Measurements from ENCODE around the gene MAML3. TPM values are rescaled to one million over a fixed set of nuclear protein-coding genes. Genes with fewer than 3 reads are reported as not detected.

The MAML3 gene
- total RNA-seq (2014; rRNA removed; shearing (Covaris generic)), result 2.4 and 2.9 TPM in 2 replicates
- 3.6 and 4.9 TPM in 2 replicates for polyA plus RNA-seq (2015; cell fraction: cytosol; rRNA removed)
- 0.81 and 1.3 TPM in 2 replicates for polyA plus RNA-seq (2015; cell fraction: nucleus; rRNA removed)

DNA sequence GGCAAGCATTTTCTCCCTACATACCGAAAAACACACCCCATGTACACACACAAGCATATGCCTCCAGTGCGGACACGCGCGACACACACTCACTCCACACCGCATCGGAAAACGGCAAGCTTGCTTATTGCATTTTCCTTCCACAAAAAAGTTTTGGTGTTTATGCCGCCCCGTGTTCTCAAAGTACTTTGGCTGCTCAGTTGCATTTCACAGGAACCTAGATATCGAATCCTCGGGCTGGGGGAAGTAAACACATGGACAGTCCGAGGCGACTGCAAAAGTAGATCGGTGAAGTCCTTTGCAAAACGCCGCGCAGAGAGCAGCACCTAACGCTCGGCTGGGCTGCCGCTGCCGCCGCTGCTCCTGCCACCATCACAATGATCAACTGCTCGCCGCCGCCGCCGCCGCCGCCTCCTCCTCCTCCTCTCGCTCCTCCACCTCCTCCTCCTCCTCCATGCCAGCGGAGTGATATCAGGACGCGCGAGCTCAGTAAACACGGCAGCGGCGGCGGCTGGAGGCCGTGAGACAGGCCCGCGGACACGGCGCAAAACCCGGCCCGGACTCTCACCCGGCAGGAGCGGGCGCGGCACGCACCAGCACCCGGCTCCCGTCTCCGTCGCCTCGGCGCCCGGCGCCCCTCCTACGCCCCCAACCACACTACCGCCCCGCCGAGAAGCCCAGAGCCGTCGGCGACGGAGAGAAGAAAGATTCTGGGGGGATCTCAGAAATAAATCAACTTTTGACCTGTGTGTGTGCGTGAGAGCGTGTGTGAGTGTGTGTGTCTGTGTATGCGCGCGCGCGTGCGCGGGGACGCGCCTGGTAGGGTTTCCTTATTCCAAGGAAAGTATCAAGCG, at the start of gene MAML3:
Gene MAML3, minus strand, starts transcription at position 467 of the 854 bp plus-strand sequence. CDS start 857 bp downstream, outside the sequence.
- DNase-seq (ENCODE audit: low read depth, low spot score), result peak; percentile 88

DNA sequence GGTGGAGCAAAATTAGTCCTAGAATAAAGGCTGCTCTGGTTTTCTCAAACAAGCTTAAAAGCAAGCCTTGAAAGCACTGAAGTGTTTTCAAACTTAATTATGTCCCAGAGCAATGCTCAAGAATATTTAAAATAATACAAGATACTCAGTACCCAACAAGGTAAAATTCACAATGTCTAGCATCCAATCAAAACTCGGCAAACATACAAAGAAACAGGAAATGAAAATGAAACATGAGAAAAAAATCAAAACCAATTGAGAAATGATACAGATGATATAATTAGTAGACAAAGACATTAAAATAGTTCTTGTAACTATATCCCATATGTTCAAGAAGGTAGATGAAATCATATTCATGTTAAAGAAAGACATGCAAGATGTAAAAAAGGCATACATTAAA, 45.0 kb upstream of the MAML3 start:
- DNase-seq (ENCODE audit: low read depth, low spot score), result no peak
- in situ Hi-C loops (cut with HindIII; ENCODE audit: low pct_unique_long_range_greater_than_20kb, low sequenced_read_pairs), result no loop called here

More for the DNA sequence above, at the start of gene MAML3:
- in situ Hi-C loops (cut with HindIII; ENCODE audit: low pct_unique_long_range_greater_than_20kb, low sequenced_read_pairs), result no loop called here

DNA sequence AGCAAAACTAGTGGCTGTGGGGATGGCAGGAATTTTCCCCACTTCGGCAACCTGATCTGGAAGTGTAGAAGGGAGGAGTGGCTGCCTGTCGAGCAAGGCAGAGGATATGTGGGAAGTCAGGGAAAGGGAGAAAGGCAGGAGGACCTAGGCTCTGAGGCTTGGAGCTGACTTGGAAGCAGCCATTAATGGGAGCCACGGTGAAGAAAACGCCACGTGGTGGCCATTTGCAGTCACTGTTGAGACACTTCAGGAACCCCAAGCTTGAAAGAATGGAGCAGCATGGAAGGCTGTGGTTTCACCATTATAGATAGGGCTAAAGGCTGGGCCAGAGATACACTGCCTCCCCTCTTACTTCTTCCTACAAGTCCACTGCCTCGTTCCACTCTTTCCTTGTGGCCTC, 41.8 kb upstream of the MAML3 start:
- in situ Hi-C loops (cut with HindIII; ENCODE audit: low pct_unique_long_range_greater_than_20kb, low sequenced_read_pairs), result no loop called here
- DNase-seq (ENCODE audit: low read depth, low spot score), result peak; percentile 41

DNA sequence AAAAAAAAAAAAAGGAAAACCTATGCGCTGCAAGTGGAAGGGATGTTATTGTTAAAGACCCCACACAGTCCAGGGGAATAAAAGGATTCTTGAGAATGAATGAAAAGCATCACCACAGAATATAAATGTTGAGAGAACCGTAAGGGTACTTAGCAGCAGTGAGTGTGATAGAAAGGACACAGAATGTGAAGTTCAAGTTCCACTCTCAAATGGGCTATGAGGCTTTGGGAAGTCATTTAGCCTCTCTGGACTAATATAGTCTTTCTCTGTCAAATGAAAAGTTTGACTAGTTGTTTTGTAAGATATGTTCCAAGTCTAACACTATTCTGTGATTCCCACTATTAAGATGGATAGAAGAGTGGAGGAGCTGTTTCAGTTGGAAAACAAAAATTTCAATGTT, 35.8 kb upstream of the MAML3 start:
- in situ Hi-C loops (cut with HindIII; ENCODE audit: low pct_unique_long_range_greater_than_20kb, low sequenced_read_pairs), result no loop called here
- DNase-seq (ENCODE audit: low read depth, low spot score), result no peak

DNA sequence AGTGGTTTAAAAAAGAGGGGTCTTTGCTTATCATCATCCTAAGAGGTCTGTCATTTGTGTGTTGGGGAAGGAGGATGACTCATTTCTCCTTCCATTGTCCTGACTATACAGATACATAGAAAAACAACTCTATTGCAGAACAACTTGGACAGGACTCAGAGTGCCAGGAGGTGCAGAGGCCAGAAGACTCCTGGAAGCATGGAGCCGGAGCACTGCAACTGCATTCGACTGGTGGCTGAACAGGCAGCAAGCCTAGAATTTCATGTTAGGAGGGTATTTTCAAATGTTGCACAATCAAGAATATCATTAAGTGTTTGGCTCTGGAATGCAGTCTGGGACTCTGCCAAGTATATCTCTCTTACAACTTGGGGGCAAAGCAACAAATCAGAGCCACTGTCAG, 35.0 kb upstream of the MAML3 start:
- DNase-seq (ENCODE audit: low read depth, low spot score), result no peak

DNA sequence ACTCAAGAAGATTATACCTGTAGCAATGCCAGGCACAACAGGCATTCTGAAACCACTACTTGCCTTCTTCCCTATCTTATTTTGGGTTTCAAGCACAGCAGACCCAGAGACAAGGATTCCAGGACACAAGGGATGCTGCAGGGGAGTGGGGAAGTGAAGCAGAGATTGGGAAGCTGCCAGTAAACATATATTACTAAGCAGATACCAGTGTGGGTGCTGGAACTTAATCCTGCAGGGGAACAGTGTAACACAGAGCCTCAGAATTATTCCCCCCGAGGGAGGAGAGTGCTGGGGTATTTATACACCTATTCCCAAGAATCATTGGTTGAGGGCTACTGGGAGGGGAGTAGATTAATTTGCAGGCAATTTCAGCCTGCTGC, 33.3 kb upstream of the MAML3 start:
- DNase-seq (ENCODE audit: low read depth, low spot score), result no peak
- in situ Hi-C loops (cut with HindIII; ENCODE audit: low pct_unique_long_range_greater_than_20kb, low sequenced_read_pairs), result no loop called here

More for the DNA sequence above, 35.0 kb upstream of the MAML3 start:
- in situ Hi-C loops (cut with HindIII; ENCODE audit: low pct_unique_long_range_greater_than_20kb, low sequenced_read_pairs), result no loop called here

DNA sequence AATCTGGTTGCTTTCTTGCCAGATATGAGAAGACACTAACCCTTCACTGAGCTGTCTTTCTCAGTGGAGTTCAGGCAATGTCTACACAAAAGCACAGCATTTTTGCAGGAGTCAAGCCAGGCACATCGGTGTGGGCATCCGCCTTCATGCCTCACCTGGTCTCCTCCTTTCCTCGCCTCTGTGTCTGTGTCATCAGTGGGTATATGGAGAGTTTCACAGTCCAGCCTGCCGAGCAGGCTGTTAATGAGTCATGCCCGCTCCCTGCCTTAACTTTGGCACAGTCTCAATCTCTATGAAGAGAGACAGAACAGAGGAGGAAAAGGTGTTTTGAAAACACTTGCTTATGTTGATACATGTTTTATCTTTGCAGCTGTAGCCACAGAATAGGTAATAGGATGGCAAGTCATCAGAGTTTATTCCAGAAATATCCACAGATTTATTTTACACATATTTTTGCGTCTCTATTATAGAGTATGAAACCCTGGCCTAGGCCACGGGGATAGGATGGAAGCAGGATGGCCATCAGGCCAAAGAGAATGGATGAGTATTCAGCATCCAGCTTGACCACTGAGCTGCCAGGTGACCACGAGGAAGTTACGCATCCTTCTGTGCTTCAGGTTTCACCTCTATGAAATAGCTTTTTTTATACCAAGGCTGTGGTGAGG, 32.8 kb upstream of the MAML3 start:
- in situ Hi-C loops (cut with HindIII; ENCODE audit: low pct_unique_long_range_greater_than_20kb, low sequenced_read_pairs), result no loop called here
- no peak for DNase-seq (ENCODE audit: low read depth, low spot score)

DNA sequence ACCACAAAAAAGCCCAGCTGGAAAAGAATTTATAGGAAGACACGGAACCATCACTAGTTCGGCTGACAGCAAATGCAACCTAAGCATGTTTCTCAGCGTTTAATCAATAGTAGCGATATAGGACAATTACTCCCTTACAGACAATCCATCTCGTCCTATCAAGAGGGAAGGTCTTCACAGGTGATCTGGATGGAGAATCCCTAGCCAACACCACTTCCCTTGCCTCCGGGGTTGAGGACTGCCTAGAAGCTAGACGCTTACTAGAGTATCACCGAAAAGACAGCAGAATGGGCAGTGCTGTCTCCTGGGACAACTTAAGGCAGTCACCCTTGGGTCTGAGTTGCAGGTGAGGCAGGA, 32.1 kb upstream of the MAML3 start:
- no peak for DNase-seq (ENCODE audit: low read depth, low spot score)

DNA sequence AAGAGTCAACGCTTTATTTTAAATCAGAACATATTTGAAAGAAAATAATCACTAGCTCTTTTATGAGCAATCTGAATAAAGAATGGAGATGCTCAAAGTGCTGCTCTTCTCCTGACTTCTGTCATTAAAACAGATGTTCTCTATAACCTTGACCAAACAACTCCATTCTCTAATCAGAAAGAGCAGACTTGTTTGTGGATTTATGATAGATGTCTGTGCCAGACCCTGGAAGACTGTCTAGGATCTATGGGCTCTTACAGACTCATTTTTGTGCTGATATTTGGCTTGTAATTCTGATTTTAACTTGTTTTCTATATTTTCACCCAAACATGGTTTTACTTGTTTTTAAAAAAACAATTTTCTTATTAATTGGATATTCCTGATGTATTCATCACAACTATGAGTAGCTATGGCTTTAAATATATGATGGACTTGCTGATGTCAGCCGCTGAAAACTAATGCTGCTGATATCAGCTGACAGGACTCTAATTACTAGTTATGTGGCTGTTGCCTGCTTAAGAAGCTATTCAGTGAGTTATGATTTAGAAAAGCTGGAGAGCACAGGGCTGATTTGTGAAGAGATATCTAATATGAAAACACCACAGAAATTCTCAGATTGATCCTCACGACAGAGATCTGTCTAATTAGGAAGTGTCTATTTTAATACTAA, 31.6 kb upstream of the MAML3 start:
- no peak for DNase-seq (ENCODE audit: low read depth, low spot score)
- in situ Hi-C loops (cut with HindIII; ENCODE audit: low pct_unique_long_range_greater_than_20kb, low sequenced_read_pairs), result no loop called here

More for the DNA sequence above, 32.1 kb upstream of the MAML3 start:
- in situ Hi-C loops (cut with HindIII; ENCODE audit: low pct_unique_long_range_greater_than_20kb, low sequenced_read_pairs), result no loop called here

DNA sequence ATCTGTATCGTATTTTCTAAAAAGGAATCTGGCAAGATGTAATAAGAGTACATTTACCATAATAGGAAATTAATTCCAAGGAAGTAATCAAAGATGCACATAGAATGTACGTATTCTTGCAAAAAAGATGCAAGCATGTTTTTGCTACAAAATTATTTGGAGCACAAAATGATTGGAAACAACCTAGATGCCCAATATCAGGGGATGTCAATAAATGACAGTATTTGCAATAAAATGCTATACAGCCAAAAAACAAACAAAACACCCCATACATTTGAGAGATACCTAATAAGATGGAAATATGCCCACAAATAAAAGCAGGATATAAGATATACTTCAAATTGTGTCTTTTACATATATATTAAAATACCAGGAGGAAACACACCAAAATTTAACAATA, 29.3 kb upstream of the MAML3 start:
- in situ Hi-C loops (cut with HindIII; ENCODE audit: low pct_unique_long_range_greater_than_20kb, low sequenced_read_pairs), result no loop called here
- no peak for DNase-seq (ENCODE audit: low read depth, low spot score)

DNA sequence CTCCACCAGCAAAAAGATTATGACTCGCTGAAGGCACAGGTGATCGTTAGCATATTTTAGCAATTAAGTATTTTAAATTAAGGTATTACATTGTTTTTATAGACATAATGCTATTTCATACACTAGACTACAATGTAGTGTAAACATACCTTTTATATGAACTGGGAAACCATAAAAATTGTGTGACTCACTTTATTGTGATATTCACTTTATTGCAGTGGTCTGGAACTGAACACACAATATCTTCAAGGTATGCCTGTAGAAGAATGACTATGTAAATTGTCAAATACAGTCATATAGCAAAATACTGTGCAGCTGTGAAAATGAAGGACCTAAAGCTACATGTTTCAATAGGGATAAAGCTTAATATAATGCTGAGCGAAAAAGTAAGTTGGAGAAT, 26.6 kb upstream of the MAML3 start:
- in situ Hi-C loops (cut with HindIII; ENCODE audit: low pct_unique_long_range_greater_than_20kb, low sequenced_read_pairs), result no loop called here
- no peak for DNase-seq (ENCODE audit: low read depth, low spot score)

DNA sequence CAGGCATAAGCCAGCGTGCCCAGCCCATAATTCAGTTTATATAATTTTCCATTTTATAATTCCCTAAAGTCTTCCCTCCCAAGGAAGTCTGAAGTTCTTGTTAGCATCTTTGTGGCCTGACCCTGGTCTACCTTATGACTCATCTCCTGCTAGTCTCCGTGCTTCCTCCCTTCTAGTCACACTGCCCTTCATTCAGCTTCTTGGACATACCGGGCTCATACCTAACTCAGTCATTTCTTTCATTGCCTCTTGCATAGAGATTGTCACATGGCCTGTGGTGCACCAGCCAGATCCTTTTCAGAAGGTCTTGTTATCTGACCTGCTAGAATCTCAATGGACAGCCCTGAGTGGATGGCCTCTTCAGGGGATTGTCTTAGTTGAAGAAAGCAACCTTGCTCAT, 22.8 kb upstream of the MAML3 start:
- in situ Hi-C loops (cut with HindIII; ENCODE audit: low pct_unique_long_range_greater_than_20kb, low sequenced_read_pairs), result no loop called here
- peak; percentile 63 for DNase-seq (ENCODE audit: low read depth, low spot score)

DNA sequence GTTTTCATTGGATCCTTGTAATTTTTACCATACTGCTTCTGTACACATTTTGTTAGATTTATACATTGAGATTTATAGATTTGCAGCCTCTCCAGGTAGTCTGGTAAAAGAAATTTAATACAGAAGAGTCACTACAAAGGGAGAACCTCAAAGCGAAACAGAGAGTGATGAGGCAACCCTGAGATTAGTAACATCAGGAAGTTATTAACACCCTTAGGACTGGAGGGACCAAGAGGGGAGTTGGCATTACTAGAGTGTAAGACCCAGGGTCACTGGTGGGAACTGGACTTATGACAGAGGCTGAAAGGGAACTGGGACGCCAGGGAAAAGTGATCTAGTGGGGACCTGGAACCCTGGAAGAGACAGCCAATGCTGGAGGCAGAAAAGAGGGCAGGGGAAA, 20.6 kb upstream of the MAML3 start:
- in situ Hi-C loops (cut with HindIII; ENCODE audit: low pct_unique_long_range_greater_than_20kb, low sequenced_read_pairs), result no loop called here
- no peak for DNase-seq (ENCODE audit: low read depth, low spot score)

DNA sequence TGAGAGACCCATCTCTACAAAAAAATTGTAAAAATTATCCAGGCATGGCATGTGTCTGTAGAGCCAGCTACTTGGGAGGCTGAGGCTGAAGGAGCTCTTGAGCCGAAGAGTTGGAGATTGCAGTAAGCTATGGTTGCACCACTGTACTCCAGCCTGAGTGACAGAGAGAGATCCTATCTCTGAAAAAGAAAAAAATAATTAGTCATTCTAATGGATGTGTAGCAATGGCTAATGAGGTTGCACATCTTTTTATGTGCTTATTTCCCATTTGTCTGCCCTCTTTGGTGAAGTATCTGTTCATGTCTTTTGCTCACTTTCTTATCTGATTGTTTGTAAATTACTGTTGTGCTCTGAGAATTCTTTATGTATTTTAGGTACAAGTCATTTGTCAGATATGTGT, 19.0 kb upstream of the MAML3 start:
- in situ Hi-C loops (cut with HindIII; ENCODE audit: low pct_unique_long_range_greater_than_20kb, low sequenced_read_pairs), result no loop called here
- DNase-seq (ENCODE audit: low read depth, low spot score), result no peak

DNA sequence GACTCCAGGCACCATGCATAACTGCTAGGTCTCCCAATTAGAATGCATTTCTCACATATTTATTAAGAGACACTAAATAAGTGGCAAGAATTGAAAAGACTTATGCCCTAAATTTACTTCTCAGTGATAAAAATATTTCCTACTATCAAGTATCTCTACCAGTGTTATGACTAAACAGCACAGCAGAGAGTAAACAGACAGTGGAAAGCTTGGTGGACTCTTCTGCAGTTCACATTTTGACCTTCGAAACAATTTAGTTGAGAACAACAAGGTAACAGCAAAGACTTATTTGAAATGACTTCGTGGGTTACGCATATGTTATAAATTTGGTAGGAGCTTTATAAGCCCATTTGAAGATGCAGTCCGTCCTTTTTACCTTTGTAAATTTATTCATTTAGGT, 16.3 kb upstream of the MAML3 start:
- in situ Hi-C loops (cut with HindIII; ENCODE audit: low pct_unique_long_range_greater_than_20kb, low sequenced_read_pairs), result no loop called here
- no peak for DNase-seq (ENCODE audit: low read depth, low spot score)

DNA sequence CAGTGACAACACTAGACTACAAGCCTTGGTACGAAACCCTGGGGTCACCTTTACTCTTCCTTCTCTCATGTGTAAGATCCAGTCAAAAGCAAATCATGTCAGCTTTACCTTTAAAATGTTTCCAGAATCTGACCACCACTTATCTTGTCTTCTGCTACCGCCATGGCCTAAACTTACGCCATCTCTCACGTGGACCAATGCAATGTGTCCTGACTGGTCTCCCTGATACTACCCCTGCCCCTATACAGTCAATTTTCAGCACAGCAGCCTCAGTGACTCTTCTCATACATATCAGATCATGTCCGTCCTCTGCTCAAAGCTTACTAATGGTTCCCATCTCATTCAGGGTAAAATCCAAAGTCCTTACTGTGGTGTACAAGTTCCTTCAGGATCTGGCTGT, 15.0 kb upstream of the MAML3 start:
- DNase-seq (ENCODE audit: low read depth, low spot score), result no peak
- in situ Hi-C loops (cut with HindIII; ENCODE audit: low pct_unique_long_range_greater_than_20kb, low sequenced_read_pairs), result no loop called here

DNA sequence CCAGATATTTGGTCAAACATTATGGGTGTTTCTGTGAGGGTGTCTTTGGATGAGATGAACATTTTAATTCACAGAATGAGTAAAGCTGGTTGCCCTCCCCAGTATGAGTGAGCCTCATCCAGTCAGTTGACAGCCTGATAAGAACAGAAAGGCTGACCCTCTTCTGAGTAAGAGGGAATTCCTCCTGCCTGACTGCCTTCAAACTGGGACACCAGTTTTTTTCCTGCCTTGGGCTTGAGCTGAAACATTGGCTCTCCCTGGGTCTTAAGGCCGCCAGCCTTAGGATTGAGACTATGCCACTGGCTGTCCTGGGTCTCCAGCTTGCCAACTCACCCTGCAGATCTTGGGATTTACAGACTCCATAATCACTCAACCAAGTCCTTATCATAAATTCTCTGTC, 14.5 kb upstream of the MAML3 start:
- in situ Hi-C loops (cut with HindIII; ENCODE audit: low pct_unique_long_range_greater_than_20kb, low sequenced_read_pairs), result no loop called here
- no peak for DNase-seq (ENCODE audit: low read depth, low spot score)

DNA sequence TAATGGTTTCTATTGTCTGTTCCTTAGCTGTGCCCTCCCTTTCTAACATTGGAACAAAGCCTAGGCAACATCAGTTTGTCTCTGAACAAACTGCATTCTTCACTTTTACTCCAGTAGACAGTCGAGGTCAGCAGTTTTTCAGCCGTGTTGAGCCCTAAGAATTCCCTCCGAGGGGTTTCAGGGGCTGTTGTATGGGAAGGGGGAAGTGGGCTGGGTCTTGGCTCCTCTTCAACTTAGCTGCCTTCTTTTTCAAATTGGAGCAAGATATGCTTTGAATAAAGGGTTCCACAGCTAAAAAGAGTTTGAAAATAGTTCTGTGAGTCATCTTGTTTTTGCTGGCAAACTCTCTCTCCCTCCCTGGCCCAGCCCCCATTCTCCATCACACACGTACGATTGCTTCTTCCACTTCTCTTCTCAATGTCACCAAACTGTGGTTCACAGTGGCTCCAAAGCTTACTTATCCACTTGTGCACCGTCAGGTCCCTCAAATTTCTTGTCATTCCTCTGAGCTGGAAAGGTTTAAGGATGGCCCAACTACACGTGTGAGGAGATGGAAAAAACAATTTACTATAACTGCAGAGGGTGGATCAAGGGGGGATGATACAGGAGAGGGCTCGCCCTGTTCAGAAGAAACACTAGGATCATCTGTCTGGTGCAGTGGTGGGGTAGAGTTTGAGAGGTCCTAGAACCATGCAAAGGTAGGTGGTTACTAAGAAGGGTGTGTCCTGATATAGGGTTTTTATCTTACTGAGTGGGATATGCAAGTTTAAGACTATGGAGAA, 9.2 kb upstream of the MAML3 start:
- in situ Hi-C loops (cut with HindIII; ENCODE audit: low pct_unique_long_range_greater_than_20kb, low sequenced_read_pairs), result no loop called here

More for the DNA sequence above, 9.2 kb upstream of the MAML3 start:
- DNase-seq (ENCODE audit: low read depth, low spot score), result no peak
